HG02938 (cell line): ENCODE measurements around the gene FYN.

Experiments used
- ATAC-seq: cut with Tn5 transposase; IDR thresholded peaks from one replicate; pipeline ENCODE4 v1.9.1; 2021; ENCODE audit warnings: mild to moderate bottlenecking, moderate library complexity; ENCODE audit not compliant: unreplicated experiment

Gene FYN

GRCh38 chr6:111884068-111884467 is 10.8 kb upstream of the FYN start:
- ATAC-seq, result no peak

GRCh38 chr6:111880181-111880888 is 7.1 kb upstream of the FYN start:
- ATAC-seq, result no peak

- ATAC-seq, result no peak
These were observed 2.5 kb upstream of the FYN start for GRCh38 chr6:111875741-111876140.

- no peak for ATAC-seq
These were observed 768 bp upstream of the FYN start for GRCh38 chr6:111874025-111874415.

- ATAC-seq, result peak; percentile 18
These were observed 663 bp downstream of the FYN start for GRCh38 chr6:111872401-111873177.

- no peak for ATAC-seq
These were observed 1.4 kb downstream of the FYN start for GRCh38 chr6:111871725-111872400.

- no peak for ATAC-seq
These were observed 2.0 kb downstream of the FYN start for GRCh38 chr6:111871207-111871606.

- no peak for ATAC-seq
These were observed 2.5 kb downstream of the FYN start for GRCh38 chr6:111870742-111871064.

- no peak for ATAC-seq
These were observed 3.1 kb downstream of the FYN start for GRCh38 chr6:111870051-111870741.

- no peak for ATAC-seq
These were observed 6.4 kb downstream of the FYN start for GRCh38 chr6:111866857-111867256.

- no peak for ATAC-seq
These were observed 7.2 kb downstream of the FYN start for GRCh38 chr6:111865909-111866546.

GRCh38 chr6:111865049-111865585 is 8.1 kb downstream of the FYN start:
- ATAC-seq, result no peak

GRCh38 chr6:111864138-111865048 is 8.9 kb downstream of the FYN start:
- ATAC-seq, result no peak

- no peak for ATAC-seq
These were observed 10.5 kb downstream of the FYN start for GRCh38 chr6:111862741-111863140.

GRCh38 chr6:111862314-111862713 is 10.9 kb downstream of the FYN start:
- ATAC-seq, result no peak

- ATAC-seq, result no peak
These were observed 11.8 kb downstream of the FYN start for GRCh38 chr6:111861431-111861885.

GRCh38 chr6:111858347-111858746 is 14.9 kb downstream of the FYN start:
- ATAC-seq, result no peak

- ATAC-seq, result no peak
These were observed 15.4 kb downstream of the FYN start for GRCh38 chr6:111857674-111858337.

- ATAC-seq, result no peak
These were observed 17.5 kb downstream of the FYN start for GRCh38 chr6:111855753-111856152.
